ENCODE measurements around the gene NUTM2D.
"Not testable (repeated sequence)": the region's sequence is repeated elsewhere in the genome, so short reads cannot be mapped to it uniquely, and the experiment has no call there.

DNA sequence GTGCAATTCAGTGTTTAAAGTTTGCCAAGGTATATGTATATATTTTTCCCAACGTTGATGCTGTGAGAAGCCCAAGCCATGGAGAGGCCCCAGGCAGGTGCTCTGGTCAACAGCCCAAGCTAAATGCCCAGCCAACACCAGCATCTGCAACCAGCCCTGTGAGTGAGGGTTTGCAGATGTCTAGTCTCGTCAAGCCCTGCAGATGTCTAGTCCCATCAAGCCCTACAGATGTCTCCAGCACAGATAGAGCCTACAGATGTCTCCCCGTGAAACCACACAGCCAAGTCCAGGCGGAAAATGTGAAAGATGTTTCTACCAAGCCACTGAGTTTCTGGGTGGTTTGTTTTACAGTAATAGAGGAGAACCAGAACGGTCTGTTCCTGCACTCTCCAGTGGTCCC, 26.7 kb downstream of the NUTM2D start:
- TF ChIP-seq, protein P1, sequence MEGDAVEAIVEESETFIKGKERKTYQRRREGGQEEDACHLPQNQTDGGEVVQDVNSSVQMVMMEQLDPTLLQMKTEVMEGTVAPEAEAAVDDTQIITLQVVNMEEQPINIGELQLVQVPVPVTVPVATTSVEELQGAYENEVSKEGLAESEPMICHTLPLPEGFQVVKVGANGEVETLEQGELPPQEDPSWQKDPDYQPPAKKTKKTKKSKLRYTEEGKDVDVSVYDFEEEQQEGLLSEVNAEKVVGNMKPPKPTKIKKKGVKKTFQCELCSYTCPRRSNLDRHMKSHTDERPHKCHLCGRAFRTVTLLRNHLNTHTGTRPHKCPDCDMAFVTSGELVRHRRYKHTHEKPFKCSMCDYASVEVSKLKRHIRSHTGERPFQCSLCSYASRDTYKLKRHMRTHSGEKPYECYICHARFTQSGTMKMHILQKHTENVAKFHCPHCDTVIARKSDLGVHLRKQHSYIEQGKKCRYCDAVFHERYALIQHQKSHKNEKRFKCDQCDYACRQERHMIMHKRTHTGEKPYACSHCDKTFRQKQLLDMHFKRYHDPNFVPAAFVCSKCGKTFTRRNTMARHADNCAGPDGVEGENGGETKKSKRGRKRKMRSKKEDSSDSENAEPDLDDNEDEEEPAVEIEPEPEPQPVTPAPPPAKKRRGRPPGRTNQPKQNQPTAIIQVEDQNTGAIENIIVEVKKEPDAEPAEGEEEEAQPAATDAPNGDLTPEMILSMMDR (IDR thresholded peaks at IDR 0.05): not testable (repeated sequence)
- not testable (repeated sequence) for TF ChIP-seq MEF2A (IDR thresholded peaks at IDR 0.05; ENCODE audit: borderline replicate concordance, low read depth); POLR2AphosphoS5 (IDR thresholded peaks at IDR 0.05; ENCODE audit: low read depth, low read length); GABPA (IDR thresholded peaks at IDR 0.05; ENCODE audit: low read depth)

Measured in SK-N-SH (cell line).